ENCODE data around the gene REST. TPM values are rescaled to one million over a fixed set of nuclear protein-coding genes. Genes with fewer than 3 reads are reported as not detected.

The REST gene
- total RNA-seq, 1 donor from 2014 or later = 13.4 TPM

DNA sequence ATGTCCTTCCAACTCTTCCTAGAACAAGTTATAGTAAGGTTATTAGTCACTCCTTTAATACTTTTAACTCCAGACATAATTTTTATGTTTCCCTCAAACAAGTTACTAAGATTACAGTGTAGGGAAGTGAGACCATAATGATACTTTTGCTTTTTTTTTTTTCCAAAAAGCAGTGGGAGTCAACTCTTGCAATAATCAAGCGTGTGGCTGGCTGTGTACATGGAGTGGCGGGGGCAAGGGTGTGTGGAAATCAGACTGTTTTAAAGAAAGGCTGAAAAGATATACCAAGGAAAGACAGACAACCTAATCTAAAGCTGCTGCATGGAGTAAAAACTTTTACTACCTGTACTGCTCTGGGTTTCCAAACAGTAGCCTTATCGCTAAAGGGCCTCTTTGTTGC lies 65.6 kb downstream of the REST start:
- no peak for ATAC-seq
- no peak for DNase-seq (ENCODE audit: low spot score)

DNA sequence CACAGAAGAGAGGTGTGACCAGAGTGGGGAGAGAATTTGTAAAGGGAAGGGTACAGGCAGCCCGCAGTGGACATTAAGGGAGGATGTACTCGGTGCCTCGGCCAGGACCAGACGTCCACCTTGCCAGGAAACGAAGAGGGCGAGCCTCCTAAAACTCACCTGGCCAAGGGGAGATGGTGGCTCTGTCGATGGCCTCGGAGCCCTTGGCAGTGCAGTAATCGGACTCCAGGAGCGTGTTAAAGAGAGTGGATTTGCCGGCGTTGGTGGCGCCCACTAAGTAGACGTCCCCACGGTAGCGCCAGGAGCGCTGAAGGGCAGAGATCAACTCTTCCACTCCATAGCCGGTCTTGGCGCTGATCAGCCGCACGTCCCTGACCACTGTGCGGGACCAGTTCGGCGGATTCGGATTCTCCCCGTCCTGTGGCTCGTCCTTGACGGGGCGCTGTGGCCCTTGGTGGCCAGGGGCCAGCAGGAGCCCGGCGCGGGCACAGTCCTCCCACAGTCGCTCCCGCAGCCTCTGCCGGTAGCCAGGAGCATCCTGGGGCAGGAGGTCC lies 68.7 kb downstream of the REST start:
- DNase-seq (ENCODE audit: low spot score) (no peak), ATAC-seq (peak; percentile 29)

DNA sequence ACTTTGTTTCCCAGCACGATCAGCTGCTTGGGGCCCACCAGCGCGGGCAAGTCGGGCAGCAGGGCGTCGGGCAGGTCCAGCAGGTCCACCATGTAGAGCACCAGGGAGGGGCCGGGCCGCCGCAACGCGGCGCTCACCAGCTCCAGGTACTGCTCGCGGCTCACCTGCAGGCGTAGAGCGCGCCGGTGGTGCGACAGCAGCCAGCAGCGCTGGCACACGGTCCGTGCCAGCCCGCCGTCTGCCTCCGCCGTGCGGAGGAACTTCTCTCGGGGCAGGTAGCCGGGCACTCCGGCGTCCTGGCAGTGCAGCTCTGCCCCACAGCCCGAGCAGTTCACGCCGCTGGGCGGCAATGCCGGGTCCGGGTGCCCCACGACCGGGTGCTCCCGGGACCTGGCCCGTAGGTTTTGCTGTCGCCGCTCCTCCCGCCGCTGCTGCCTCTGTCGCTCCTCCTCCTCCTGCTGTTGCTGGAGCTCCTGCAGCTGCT lies 69.2 kb downstream of the REST start:
- DNase-seq (ENCODE audit: low spot score) (peak; percentile 69), ATAC-seq (peak; percentile 72)

DNA sequence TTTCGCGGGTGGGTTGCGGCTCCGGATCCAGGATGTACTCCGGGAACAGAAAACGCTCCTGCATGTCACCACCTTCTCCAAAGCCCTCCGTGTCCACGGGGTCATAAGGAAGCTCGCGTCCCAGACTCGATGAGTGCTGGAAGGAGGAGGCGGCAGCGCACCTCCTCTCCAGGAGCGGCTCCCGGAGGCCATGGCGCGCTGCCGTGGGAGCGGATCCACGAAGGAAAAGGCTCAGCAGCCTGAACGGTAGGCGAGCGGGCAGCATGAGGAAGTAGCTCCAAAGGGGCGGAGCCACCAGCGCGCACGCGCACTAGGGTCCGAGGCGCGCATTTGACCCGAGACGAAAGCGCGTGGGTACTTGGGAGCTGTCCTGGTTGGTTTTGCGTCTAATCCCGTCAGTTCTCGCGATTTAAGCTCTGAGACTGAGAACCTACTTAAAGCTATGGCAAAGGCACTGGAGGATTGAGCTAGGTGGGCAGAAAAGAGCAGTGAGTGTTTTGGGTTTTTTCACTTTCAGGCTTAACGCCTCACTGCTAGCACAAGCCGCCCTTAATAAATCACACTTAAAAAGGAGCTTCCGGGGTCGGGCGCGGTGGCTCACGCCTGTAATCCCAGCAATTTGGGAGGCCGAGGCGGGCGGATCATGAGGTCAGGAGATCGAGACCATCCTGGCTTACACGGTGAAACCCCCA lies 69.8 kb downstream of the REST start, which contains the start of gene NOA1:
Gene NOA1, minus strand, starts transcription at position 286 of the 692 bp plus-strand sequence. Its CDS starts 21 bp downstream, at position 265.
- DNase-seq (ENCODE audit: low spot score) (peak; percentile 99), ATAC-seq (peak; percentile 85)

DNA sequence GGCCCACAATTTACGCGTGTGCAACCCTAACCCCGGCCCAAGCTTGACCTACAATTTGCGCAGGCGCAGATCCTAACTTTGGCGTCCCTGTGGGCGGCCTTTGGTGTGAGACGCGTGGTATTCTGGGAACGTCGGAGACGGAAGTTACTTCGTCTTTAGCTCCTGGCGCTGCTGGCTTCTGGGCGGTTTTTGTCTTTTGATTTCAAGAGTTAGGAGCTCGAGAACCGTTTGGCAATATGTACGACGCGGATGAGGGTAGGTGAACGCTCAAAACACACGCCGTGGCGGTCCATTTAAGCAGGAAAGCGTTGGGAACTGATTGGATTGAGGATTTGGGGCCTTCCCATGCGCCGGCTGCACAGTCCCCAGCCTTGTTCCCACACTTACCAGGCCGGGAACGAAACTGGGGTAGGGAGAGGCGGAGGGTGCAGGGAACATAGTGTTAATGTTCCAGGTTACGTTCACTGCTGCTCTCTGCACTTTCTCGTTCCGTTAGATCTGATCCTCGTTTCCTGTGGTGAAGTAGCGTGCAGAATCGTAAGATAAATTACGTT lies 71.1 kb downstream of the REST start, which contains the start of gene POLR2B:
Gene POLR2B, plus strand, starts transcription at position 147 of the 554 bp plus-strand sequence. Its CDS starts 90 bp downstream, at position 237.
- DNase-seq (ENCODE audit: low spot score) = peak; percentile 98
- peak; percentile 74 for ATAC-seq

DNA sequence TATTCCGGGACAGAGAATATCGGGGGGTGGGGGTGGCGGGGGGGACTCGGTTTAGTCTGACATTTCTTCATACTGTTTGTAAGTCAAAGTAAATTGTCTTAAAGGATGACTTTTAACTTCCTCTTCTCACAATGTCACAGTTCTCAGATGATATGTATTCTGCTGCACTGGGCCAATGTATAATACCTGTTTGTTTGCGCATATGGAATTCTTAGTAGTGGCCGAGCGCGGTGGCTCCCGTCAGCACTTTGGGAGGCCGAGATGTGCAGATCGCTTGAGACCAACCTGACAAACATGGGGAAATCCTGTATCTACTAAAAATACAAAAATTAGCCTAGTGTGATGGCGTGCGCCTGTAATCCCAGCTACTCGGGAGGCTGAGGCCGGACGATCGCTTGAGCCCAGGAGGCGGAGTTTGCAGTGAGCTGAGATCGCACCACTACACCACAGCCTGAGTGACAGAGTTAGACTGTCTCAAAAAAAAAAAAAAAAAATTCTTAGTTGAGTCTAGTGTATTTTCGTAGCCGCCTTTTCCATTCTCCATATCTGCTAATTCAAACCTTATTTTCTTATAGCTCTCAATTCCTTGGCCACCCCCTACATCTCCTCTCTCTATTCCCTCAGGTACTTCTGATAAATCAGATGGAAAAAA lies 71.8 kb downstream of the REST start:
- no peak for ATAC-seq
- no peak for DNase-seq (ENCODE audit: low spot score)

DNA sequence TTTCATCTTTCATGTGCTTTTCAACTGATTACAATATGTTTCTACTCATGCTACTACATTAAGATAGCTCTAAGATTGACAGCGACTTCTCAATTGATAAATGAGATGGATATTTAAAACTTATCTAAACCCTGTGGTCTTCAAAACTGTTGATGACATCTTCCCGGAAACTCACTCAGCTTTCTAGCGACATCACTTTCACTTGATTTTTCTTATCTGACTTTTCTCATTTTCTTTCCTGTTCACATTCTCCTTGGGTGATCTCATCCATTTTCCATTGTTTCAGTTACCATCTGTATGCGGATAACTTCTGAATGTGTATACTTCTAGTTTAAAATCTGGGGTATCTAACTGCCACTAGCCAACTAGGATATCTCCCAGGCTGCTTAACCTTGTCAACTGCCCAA lies 74.1 kb downstream of the REST start:
- DNase-seq (ENCODE audit: low spot score) = no peak
- no peak for ATAC-seq

DNA sequence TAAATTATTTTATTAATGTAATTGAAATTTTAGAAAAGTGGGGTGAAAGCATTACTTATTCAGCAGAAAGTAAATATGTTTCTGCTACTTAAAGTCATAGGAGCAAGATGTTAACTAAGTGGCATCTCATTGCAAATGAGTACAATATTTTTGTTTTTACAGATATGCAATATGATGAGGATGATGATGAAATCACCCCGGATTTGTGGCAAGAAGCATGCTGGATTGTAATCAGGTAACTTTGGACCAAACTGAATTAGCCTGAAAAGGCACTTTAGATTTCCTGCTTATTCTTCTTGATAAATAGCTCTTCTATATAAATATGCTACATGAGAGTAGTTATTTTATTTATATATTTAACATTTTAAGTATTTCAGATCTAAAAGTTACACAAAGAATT lies 78.5 kb downstream of the REST start:
- ATAC-seq (no peak), DNase-seq (ENCODE audit: low spot score) (no peak)

DNA sequence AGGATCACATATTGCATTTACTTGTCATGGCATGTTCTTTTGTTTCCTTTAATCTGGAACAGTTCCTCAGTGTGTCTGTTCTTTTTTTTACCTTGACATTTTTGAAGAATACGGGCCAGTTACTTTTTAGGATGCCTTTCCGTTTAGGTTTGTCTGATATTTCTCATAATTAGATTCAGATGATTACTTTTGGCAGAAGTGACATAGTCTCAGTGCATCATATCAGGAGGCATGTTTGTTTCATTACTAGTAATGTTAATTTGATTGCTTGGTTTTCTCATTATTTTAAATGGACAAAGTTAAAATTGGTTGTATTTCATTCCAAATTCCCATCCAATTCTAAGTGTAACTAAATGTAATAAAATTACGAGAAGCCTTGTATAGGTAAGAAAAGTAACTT lies 79.3 kb downstream of the REST start:
- no peak for ATAC-seq
- no peak for DNase-seq (ENCODE audit: low spot score)

DNA sequence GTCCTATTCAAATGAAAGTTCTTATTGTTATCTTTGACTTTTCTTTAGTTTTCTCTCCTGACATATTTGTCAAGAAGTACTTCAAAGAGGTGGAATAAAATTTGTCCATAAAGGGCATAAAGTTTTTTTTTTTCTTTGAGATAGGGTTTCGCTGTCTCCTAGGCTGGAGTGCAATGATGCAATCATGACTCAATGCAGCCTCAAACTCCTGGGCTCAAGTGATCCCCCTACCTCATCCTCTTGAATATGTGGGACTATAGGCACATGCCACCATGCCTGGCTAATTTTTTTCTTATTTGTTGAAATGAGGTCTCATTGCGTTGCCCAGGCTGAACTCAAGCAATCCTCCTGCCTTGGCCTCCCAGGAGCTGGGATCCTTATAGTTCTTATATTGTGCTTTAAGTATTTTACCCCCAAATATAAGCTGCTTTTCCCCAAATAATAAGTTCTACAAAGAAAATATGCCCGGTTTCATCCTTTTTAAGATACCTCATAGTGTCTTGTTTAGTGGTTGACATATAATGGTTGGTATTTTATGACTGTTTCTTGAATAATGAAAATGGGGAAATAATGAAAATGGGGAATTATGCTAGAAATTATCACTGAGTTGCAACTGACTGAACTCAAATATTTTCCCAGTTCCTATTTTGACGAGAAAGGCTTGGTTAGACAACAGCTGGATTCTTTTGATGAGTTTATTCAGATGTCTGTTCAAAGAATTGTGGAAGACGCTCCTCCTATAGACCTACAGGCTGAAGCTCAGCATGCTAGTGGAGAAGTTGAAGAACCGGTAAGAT lies 82.6 kb downstream of the REST start:
- ATAC-seq (no peak), DNase-seq (ENCODE audit: low spot score) (no peak)

DNA sequence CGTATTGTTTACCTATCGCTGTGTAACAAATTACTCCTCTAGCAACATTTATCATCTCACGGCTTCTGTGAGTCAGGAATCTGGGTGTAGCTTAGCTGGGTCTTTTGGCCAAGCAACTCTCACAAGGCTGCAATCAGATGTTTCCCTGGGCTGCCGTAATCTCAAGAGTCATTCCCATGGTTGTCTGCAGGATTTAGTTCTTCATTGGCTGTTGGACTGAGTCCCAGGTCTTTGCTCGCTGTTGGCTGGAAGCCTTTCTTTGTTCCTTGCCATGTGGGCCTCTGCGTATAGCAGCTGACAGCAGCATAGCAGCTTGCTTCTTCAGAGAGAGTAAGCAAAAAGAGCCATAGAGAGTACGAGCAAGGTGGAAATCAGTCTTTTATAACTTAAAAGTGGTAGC lies 87.8 kb downstream of the REST start:
- ATAC-seq = peak; percentile 29
- no peak for DNase-seq (ENCODE audit: low spot score)

DNA sequence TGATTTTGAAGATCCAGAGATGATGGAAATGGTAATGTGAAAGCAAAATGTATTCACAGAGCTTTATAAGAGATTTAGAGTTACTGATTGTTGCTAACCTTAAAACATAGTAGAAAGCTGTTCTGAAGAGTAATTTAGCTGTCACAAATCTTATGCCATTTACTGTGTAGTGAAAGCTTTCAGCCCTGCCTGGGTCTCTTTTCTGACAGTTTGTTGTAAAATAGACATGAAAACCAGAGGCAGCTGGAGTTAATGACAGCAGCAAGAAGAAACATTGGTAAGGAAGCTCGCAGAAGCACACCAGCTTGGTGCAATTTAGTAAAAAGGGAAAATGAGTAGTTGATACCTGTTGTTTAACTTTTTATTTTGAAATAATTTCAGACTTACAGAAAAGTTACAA lies 92.1 kb downstream of the REST start:
- DNase-seq (ENCODE audit: low spot score) (no peak), ATAC-seq (no peak)

DNA sequence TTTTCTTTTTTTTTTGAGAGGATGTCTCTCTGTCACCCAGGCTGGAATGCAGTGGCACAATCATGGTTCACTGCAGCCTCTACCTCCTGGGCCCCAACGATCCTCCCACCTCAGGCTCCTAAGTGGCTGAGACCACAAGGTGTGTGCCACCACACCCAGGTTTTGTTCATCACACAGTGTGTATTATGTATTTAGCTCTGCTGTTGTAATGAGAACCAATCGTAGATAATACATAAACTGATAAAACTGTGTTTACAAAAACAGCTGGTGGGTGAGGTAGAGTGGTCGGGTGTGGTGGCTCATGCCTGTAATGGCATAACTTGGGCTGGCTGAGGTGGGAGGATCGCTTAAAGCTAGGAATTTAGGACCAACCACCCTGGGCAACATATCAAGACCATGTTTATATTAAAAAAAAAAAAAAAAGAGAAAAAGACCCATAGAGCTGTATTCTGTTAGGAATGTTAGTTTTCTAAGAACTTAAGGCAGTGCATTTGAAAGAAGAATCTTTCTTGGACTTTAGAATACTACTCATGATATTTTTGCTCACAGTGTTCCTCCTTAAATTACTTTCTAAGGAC lies 105.9 kb downstream of the REST start:
- DNase-seq (ENCODE audit: low spot score) (no peak), ATAC-seq (no peak)

Other genes starting within 250 kb of the REST start
- gene HOPX, start 226.6 kb upstream of the REST start, total RNA-seq = 0.30 TPM
- not detected for gene SPINK2, start 86.2 kb upstream of the REST start, total RNA-seq
- 6.4 TPM for gene NOA1, start 69.7 kb downstream of the REST start, total RNA-seq
- 24.2 TPM for gene POLR2B, start 71.0 kb downstream of the REST start, total RNA-seq
- 68.7 TPM for gene IGFBP7, start 202.5 kb downstream of the REST start, total RNA-seq